Jurkat, Clone E6-1 (cell line): ENCODE data around the gene MIEN1.
A peak's percentile ranks its signal among the peaks of the same experiment; 100 is the strongest.
"Not testable (repeated sequence)": the region's sequence is repeated elsewhere in the genome, so short reads cannot be mapped to it uniquely, and the experiment has no call there.

ENCODE experiments used
- DNase-seq: peaks from one replicate; pipeline ENCODE4 v3.0.0-alpha.2; 2011; ENCODE audit warnings: low read depth, low spot score
- H3K4me3 ChIP-seq: 2 replicates; pipeline ENCODE4 v1.5.1; 2011; ENCODE audit warnings: mild to moderate bottlenecking, low read length, control low read depth, moderate library complexity

The MIEN1 gene

DNA sequence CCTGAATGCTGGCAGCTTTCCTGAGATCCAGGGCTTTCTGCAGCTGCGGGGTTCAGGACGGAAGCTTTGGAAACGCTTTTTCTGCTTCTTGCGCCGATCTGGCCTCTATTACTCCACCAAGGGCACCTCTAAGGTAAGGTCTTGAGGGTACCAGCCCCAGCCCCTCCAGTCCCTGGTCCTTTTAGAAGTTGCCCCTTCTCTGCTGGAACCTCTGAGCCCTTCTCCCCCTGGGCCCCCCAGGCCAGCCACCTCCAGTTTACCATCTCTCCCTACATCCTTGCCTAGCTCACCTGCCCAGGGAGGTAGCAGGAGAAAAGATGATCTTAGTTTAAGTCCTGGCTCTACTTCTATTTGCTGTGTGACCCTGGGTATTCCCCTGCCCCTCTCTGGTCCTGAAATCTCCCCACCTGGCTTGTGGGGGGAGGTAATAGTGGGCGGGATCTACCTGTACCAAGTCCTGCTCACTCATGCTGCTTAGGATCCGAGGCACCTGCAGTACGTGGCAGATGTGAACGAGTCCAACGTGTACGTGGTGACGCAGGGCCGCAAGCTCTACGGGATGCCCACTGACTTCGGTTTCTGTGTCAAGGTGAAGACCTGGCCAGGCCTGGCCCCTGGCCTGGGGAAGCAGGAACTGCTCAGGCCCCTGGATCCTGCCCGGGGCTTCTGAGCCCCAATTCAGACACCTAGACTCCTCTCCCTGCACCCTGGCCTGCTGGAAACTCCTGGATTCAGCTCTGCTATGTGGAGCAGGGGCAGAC, 13.9 kb upstream of the MIEN1 start:
- H3K4me3 ChIP-seq = no peak overlapping the region
- DNase-seq = no peak

DNA sequence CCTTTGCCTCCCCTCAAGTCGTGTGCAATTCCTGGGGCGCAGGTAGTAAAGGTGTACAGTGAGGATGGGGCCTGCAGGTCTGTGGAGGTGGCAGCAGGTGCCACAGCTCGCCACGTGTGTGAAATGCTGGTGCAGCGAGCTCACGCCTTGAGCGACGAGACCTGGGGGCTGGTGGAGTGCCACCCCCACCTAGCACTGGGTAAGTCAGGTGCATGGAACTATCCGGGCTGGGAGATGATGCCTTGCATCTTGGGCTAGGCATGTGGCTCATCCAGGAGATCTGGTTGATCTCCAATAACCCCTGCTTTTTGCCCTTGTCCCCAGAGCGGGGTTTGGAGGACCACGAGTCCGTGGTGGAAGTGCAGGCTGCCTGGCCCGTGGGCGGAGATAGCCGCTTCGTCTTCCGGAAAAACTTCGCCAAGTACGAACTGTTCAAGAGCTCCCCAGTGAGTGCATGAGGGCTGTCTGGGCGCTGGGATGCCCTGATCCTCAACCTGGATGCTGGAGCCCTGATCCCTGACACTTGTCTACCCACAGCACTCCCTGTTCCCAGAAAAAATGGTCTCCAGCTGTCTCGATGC, 12.6 kb upstream of the MIEN1 start:
- no peak for DNase-seq
- H3K4me3 ChIP-seq = no peak overlapping the region

DNA sequence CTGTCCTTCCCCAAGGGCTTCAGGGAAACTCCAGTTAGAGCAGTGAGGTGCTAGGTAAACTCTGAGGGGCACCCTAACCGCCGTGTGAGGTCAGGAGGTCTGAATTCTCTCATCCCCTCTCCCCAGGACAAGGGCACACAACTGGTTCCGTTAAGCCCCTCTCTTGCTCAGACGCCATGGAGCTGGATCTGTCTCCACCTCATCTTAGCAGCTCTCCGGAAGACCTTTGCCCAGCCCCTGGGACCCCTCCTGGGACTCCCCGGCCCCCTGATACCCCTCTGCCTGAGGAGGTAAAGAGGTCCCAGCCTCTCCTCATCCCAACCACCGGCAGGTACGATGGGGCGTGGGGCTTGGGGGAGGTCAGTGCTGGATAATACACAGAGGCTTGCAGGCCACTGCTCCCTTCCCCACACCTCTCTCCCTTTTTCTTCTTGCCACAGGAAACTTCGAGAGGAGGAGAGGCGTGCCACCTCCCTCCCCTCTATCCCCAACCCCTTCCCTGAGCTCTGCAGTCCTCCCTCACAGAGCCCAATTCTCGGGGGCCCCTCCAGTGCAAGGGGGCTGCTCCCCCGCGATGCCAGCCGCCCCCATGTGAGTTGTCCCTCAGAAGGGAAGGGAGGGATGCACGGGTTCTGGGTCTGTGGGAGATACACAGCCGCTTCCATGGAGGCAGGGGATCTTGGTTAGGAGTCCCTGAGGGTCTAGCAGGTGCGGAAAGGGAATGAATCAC, 12.0 kb upstream of the MIEN1 start:
- H3K4me3 ChIP-seq = no peak overlapping the region
- DNase-seq = no peak

DNA sequence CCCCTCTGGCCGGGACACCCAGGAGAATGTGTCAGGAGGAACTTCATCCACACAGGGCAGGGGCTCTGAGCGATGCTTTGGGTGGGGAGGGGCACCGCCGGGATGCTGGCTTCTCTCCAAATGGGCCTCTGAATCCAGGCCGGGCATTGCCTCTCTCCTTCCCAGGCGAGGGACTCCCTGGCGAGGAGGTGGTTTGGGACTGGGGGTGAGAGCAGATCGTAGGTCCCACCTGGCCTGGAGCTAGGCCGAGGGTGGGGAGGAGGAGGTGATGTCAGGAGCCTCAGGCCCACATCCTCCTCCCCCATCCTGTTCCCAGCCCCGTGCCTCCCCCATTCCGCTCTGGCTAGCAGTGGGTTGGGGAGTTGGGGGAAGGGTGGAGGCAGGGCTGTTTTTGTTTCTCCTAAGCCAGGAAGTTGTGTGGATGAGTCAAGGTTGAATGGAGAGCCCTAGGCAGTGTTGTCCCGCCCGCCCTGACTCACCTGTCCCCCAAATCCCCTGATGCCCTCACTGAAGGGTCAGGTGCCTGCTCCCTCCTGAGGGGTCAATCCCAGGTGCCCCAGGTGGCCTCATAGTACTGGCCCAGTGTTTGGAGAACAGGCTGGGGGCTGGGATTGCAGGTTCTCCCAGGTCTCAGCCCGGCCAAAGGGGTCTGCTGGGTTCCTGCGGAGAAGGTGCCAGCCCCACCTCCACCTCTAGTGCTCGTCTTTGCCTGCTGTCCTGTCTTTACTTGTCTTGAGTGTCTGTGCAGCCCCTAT, 10.2 kb upstream of the MIEN1 start:
- H3K4me3 ChIP-seq = no peak overlapping the region
- no peak for DNase-seq

DNA sequence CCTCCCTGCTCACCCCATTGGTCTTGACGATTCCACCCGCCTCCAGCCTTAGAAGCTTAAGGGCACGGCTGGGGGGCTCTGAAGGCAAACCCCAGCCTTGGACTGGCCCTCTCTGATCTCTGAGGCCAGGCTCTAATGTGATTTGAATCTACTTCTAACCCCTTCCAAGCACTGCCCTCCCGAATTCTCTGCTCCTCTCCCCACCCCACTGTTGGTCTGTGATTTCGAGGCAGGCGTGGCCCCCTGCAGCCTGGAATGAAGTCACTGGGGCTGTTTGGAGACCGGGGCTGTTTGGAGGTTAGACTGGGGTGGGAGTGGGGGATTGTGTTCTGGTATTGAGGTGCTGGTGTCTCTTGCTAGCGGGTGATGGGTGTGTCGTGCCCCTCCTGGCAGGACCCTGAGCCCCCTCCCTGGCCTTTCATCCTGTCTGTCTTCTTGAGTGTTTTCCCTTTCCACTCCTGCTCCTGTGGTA, 9.6 kb upstream of the MIEN1 start:
- DNase-seq = no peak
- no peak overlapping the region for H3K4me3 ChIP-seq

DNA sequence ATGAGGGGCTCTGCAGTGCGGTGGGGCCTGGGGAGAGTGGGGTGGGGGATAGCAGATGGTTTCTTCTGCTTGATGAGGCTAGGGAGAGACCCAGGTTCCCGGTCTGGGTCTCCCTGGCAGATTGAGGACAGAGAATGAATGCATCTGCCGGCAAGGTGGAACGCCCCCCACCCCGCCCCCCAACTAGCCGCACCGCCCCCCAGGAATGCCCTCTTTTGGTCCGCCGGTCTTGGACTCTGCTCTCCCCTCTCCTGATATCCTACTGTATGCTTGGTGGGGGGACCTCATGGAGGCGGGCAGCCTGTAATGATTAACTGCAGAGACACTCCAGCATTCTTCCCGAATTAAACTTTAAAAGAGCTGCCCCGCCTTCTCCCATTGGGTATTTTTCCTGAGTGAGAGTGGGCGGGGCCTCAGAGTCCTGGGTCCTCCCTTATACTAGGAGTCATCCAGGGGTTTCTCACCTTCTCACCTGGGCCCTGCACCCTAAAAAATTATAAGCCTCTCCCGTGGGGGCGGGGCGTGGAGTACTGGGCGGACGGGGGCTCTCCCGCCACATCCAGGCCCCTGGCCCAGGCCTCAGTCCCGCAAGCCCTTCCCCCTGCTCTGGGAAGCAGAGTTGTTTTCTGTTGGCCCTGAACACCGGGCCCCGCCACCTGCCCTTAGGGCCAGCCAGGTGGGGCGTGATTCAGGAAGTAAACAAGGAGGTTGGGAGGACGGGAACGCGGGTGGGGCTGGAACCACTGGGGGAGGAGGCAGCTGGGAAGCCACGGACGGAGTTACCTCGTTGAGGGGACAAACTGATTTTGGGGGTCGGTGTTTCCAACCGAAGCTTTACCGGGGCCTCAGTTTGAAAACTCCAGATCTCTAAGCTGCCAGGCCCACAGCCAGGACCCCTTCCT, 8.9 kb upstream of the MIEN1 start:
- no peak overlapping the region for H3K4me3 ChIP-seq
- DNase-seq = no peak

DNA sequence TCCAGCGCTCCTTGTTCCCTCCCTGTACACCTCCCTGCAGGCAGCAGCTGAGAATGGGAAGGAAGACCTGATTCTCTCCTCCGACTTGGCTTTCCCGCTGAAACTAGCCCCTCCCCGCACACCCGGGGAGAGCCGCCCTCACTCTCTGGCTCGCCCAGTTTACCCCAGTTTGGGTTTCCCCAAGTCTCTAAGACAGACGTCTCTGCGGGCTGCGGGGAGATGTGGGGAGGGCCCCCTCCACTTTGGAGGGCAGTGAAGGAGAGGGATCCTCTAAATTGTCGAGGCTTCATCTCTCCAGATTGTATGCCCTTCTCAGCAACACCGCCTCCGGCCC, 8.2 kb upstream of the MIEN1 start:
- H3K4me3 ChIP-seq = no peak overlapping the region
- no peak for DNase-seq

DNA sequence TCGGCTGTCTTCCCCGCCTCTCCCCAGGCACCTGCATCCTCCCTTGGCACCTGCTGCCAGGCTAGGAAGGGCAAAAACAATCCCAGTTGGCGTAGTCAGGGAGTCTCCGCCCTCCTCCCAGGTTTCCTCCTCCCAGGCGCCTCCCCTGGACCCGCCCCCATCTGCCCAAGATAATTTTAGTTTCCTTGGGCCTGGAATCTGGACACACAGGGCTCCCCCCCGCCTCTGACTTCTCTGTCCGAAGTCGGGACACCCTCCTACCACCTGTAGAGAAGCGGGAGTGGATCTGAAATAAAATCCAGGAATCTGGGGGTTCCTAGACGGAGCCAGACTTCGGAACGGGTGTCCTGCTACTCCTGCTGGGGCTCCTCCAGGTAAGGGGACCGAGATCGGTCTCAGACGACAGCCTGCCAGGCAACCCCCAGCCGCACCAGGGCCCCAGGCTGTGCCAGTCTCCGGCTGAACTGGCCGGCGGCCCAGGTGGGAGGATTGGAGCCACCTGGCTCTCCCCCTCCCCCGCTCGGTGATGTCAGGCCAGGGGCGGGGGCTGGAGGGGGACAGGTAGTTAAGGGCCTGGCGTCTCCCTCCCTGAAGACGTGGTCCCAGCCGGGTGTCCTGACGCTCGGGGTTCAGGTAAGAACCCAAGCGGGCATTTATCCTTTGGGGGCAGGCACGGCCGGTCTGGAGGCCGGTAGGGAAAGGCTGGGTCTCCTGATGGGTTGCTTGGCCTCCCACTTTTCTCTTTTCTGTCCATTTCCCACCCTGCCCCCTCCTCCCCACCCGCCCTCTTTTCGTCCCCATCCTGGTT, 7.6 kb upstream of the MIEN1 start, which contains the start of gene GRB7:
Gene GRB7, plus strand, starts transcription at position 179 of the 808 bp plus-strand sequence. CDS start 4,364 bp downstream, outside the sequence.
- DNase-seq = no peak
- no peak within 1 kb of the TSS for H3K4me3 ChIP-seq

DNA sequence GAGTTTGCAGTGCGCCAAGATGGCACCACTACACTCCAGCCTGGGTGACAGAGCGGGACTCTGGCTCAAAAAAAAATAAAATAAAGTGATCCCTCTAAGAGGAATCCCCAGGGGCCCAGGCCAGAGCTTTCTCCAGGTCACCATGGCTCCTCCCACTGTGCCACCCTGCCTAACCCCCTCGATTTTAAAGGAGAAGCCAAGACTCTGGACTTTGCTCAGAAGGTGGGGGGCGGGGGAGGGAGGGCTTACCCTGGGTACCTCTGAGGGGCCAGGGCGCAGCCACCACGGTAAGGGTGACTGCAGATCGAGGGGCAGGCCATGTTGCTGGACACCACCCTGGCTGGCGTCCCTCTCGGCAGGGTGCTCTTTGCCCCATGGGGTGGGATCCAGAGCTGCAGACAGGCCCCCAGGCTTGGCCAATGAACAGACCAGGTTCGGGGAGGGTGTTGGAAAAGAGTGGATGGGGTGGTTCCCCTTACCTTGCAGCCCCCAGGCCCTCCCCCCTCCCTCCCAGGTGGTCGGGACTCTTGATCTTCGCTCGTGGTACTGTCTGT, 7.0 kb upstream of the MIEN1 start:
- no peak overlapping the region for H3K4me3 ChIP-seq
- no peak for DNase-seq

DNA sequence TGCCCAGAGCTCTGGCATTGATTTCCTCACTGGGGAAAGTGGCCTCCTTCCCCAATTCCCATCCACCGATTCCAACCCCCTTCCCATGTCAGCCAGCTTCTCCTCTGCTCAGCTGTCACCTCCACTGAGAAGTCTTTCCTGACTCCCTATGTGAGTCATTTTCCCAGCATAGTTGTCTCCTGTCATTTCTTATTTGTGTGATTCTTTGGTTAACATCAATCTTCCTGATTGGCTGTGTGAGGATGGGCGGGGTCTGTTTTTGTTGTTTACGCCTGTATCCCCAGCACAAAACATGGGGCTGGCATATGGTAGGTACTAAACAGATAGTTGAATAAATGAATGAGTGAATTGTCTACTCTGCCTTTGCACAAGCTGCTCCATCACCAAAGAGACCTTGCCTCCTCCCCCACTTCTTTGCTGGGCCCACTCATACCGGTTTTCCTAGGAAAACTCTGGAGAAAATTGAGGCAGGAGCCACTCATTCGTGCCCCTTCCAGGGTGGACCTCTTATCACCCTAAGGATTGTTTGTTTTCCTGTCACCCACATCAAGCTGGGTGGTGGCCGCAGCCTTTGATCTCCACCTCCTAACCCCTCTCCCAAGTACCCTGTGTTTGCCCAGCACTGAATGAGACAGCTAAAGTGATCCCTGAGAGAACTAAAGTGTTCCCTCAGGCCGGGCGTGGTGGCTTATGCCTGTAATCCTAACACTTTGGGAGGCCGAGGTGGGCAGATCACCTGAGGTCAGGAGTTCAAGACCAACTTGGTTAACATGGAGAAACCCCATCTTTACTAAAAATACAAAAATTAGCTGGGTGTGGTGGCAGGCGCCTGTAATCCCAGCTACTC, 6.2 kb upstream of the MIEN1 start:
- DNase-seq = no peak
- H3K4me3 ChIP-seq = no peak overlapping the region

DNA sequence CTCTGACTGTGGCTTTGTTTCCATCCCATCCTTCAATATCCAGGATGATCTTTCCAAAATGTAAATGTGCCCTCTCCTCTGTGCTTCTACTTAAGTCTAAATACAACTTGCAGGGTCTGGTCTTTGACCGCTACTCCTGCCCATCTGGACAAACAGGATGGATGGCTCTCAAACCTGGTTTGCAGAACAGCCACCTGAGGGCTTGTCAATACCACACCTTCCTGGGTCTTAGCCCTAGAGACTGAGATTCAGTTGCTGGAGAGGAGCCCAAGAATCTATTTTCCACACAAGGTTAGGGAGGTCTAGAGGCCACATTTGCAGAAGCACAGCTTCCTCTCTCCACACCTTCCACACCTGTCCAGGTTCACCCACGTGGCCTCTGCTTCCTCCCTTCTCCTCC, 5.5 kb upstream of the MIEN1 start:
- H3K4me3 ChIP-seq = no peak overlapping the region
- no peak for DNase-seq

DNA sequence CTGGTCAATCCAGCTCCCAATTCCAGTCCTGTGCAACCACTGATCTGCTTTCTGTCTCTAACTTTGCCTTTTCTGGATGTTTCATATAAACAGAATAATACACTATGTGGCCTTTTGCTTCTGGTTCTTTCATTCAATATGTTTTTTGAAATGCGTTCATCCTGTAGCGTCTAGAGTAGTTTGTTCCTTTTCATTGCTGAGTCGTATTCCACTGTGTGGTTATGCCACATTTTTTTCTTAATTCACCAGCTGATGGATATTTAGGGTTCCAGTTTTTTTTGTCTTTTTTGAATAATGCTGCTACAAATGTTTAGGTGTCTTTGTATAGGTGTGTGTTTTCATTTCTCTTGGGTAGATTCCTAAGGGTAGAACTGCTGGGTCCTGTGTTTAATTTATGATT, 2.3 kb upstream of the MIEN1 start:
- DNase-seq = no peak
- H3K4me3 ChIP-seq = no peak overlapping the region

DNA sequence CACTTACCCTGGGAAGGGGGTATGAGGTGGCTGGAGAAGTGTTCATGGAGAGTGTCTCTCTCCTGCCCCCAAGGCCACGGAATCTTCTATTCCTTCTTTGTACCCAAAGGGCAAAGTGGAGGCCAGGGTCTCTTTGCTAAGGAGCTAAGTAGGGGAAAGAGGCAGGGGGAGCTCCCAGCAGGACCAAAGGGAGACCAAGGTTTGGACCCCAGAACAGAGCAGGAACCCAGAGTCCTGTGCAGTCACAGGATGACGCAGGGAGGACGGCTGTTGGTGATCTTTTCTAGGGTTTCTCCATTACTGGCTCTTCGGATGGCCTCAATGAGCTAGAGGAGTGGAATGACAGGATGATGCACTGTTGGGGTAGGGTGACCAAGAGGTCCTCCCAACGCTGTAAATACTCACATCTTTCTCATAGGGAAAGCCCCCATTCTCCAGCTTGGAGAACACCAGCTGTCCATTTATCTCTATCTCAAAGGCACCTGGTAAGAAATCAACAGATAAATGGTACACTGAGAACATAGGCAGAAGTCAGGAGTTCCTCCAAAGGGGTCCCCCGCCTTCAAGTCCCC, 966 bp downstream of the MIEN1 start:
- H3K4me3 ChIP-seq = peak overlapping the region; percentile 72
- no peak for DNase-seq

DNA sequence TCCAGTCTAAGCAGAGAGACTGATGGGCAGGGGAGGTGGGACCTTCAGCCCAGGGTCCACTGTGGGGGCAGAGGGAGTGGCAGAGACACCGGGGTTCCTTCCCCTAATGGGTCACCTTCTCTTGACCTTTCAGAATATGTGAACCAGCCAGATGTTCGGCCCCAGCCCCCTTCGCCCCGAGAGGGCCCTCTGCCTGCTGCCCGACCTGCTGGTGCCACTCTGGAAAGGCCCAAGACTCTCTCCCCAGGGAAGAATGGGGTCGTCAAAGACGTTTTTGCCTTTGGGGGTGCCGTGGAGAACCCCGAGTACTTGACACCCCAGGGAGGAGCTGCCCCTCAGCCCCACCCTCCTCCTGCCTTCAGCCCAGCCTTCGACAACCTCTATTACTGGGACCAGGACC, 2.8 kb downstream of the MIEN1 start:
- DNase-seq = no peak
- H3K4me3 ChIP-seq = no peak overlapping the region

DNA sequence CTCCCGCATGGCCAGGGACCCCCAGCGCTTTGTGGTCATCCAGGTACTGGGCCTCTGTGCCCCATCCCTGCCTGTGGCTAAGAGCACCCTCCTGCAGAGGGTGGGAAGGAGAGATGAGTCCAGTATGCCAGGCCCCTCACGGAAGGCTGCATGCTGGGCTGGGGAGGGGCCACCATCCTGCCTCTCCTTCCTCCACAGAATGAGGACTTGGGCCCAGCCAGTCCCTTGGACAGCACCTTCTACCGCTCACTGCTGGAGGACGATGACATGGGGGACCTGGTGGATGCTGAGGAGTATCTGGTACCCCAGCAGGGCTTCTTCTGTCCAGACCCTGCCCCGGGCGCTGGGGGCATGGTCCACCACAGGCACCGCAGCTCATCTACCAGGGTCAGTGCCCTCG, 3.7 kb downstream of the MIEN1 start:
- no peak for DNase-seq
- no peak overlapping the region for H3K4me3 ChIP-seq

DNA sequence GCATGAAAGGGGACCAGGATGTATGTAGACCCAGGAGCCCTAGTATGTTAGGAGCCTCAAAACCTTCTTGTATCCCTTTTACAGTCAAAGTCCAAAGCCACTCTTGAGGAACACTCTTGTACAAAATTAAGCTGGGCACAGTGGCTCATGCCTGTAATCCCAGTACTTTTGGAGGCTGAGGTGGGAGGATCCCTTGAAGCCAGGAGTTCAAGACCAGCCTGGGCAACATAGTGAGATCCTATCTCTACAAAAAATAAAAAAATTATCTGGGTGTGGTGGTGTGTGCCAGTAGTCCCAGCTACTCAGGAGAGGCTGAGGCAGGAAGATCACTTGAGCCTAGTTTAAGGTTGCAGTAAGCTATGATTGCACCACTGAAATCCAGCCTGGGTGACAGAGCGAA, 4.4 kb downstream of the MIEN1 start:
- H3K4me3 ChIP-seq, DNase-seq: not testable (repeated sequence)

DNA sequence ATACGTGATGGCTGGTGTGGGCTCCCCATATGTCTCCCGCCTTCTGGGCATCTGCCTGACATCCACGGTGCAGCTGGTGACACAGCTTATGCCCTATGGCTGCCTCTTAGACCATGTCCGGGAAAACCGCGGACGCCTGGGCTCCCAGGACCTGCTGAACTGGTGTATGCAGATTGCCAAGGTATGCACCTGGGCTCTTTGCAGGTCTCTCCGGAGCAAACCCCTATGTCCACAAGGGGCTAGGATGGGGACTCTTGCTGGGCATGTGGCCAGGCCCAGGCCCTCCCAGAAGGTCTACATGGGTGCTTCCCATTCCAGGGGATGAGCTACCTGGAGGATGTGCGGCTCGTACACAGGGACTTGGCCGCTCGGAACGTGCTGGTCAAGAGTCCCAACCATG, 5.6 kb downstream of the MIEN1 start:
- H3K4me3 ChIP-seq = no peak overlapping the region
- no peak for DNase-seq
